SK-N-MC (cell line): ENCODE results near the gene CLRN2.
A peak's percentile ranks its signal among the peaks of the same experiment; 100 is the strongest.

Experiments used
- DNase-seq: peaks from one replicate; pipeline ENCODE4 v3.0.0-alpha.2; 2011; ENCODE audit warnings: low read depth, low spot score
- H3K27ac ChIP-seq: fragments of 200-600 bp; sonication (generic); 2 replicates; pipeline ENCODE4 v1.5.1; 2016; ENCODE audit warnings: mixed run types
- H3K36me3 ChIP-seq: fragments of 200-600 bp; sonication (generic); 2 replicates; pipeline ENCODE4 v1.6.1; 2017; ENCODE audit warnings: antibody characterized with exemption, low read length, mixed read lengths; ENCODE audit not compliant: insufficient read depth
- H3K4me3 ChIP-seq: fragments of 200-600 bp; sonication (generic); 2 replicates; pipeline ENCODE4 v1.5.1; 2016
- H3K9ac ChIP-seq: fragments of 200-600 bp; sonication (generic); 2 replicates; pipeline ENCODE4 v1.8.0; 2017; ENCODE audit warnings: mixed run types, mixed read lengths; ENCODE audit not compliant: insufficient read length
- H3K9me3 ChIP-seq: fragments of 200-600 bp; sonication (generic); 2 replicates; pipeline ENCODE4 v1.6.1; 2017; ENCODE audit warnings: low read depth, mild to moderate bottlenecking, antibody characterized with exemption, low read length, moderate library complexity, mixed read lengths
- EZH2 ChIP-seq: fragments of 200-600 bp; sonication (generic); IDR thresholded peaks from one replicate; pipeline ENCODE4 v1.6.1; 2017; ENCODE audit warnings: antibody characterized with exemption
- FOXP2 ChIP-seq: optimal IDR thresholded peaks from 2 replicates; pipeline ENCODE3; 2011; ENCODE audit warnings: mild to moderate bottlenecking, moderate library complexity; ENCODE audit not compliant: insufficient read depth; ENCODE audit errors: extremely low read length, control extremely low read depth
- POLR2AphosphoS5 ChIP-seq: IDR thresholded peaks from 2 replicates; pipeline ENCODE4 v1.6.1; 2012; ENCODE audit warnings: mild to moderate bottlenecking, low read depth, low read length, borderline replicate concordance

CLRN2 gene

GRCh38 chr4:17494258-17495190 is 20.4 kb upstream of the CLRN2 start:
- peaks cover 25% of the 10 kb centered on the region; the same call in 1 of the 2 replicates for H3K36me3 ChIP-seq
- H3K4me3 ChIP-seq: no peak overlapping the region
- no peak overlapping the region for H3K27ac ChIP-seq
- no peak overlapping the region for H3K9ac ChIP-seq
- DNase-seq: no peak
- no peaks in the 10 kb centered on the region for H3K9me3 ChIP-seq
- TF ChIP-seq FOXP2 (no peak), EZH2 (no peak), POLR2AphosphoS5 (no peak)

GRCh38 chr4:17497890-17498523 is 17.0 kb upstream of the CLRN2 start:
- no peak overlapping the region for H3K9ac ChIP-seq
- H3K9me3 ChIP-seq: no peaks in the 10 kb centered on the region
- no peak for TF ChIP-seq FOXP2
- no peak for TF ChIP-seq POLR2AphosphoS5
- no peak for TF ChIP-seq EZH2
- peaks cover 27% of the 10 kb centered on the region; the same call in 1 of the 2 replicates for H3K36me3 ChIP-seq
- no peak overlapping the region for H3K4me3 ChIP-seq
- H3K27ac ChIP-seq: no peak overlapping the region
- no peak for DNase-seq

GRCh38 chr4:17500574-17500973 is 14.4 kb upstream of the CLRN2 start:
- peaks cover 27% of the 10 kb centered on the region; the same call in 1 of the 2 replicates for H3K36me3 ChIP-seq

GRCh38 chr4:17502756-17503155 is 12.2 kb upstream of the CLRN2 start:
- DNase-seq: no peak
- no peaks in the 10 kb centered on the region for H3K9me3 ChIP-seq
- H3K9ac ChIP-seq: no peak overlapping the region
- TF ChIP-seq POLR2AphosphoS5: no peak
- TF ChIP-seq FOXP2: no peak
- no peak for TF ChIP-seq EZH2
- no peak overlapping the region for H3K27ac ChIP-seq
- no peak overlapping the region for H3K4me3 ChIP-seq
- peaks cover 26% of the 10 kb centered on the region; the same call in 1 of the 2 replicates for H3K36me3 ChIP-seq

More at GRCh38 chr4:17500574-17500973, 14.4 kb upstream of the CLRN2 start:
- Histone ChIP-seq H3K9ac (no peak overlapping the region), H3K4me3 (no peak overlapping the region), H3K9me3 (no peaks in the 10 kb centered on the region), H3K27ac (no peak overlapping the region)
- no peak for DNase-seq
- TF ChIP-seq POLR2AphosphoS5: no peak
- no peak for TF ChIP-seq EZH2
- no peak for TF ChIP-seq FOXP2

- Histone ChIP-seq H3K4me3 (no peak overlapping the region), H3K27ac (no peak overlapping the region), H3K9me3 (no peaks in the 10 kb centered on the region), H3K9ac (no peak overlapping the region), H3K36me3 (peaks cover 16% of the 10 kb centered on the region; the same call in 1 of the 2 replicates)
- DNase-seq: no peak
- TF ChIP-seq FOXP2: no peak
- TF ChIP-seq POLR2AphosphoS5: no peak
- TF ChIP-seq EZH2: no peak
These were observed 10.9 kb upstream of the CLRN2 start for GRCh38 chr4:17504081-17504480.

- no peak for TF ChIP-seq FOXP2
- no peak for TF ChIP-seq POLR2AphosphoS5
- TF ChIP-seq EZH2: no peak
- H3K9me3 ChIP-seq: no peaks in the 10 kb centered on the region
- no peak for DNase-seq
- H3K36me3 ChIP-seq: no peaks in the 10 kb centered on the region
- no peak overlapping the region for H3K4me3 ChIP-seq
- H3K9ac ChIP-seq: no peak overlapping the region
- H3K27ac ChIP-seq: no peak overlapping the region
These were observed 4.4 kb upstream of the CLRN2 start for GRCh38 chr4:17510582-17510981.

GRCh38 chr4:17511051-17511450 is 3.9 kb upstream of the CLRN2 start:
- Histone ChIP-seq H3K9me3 (no peaks in the 10 kb centered on the region), H3K27ac (no peak overlapping the region), H3K9ac (no peak overlapping the region), H3K36me3 (no peaks in the 10 kb centered on the region), H3K4me3 (peak overlapping the region; percentile 80)
- DNase-seq: no peak
- TF ChIP-seq POLR2AphosphoS5 (no peak), FOXP2 (no peak), EZH2 (no peak)

- DNase-seq: no peak
- no peak overlapping the region for H3K27ac ChIP-seq
- no peak for TF ChIP-seq POLR2AphosphoS5
- no peak for TF ChIP-seq EZH2
- no peak for TF ChIP-seq FOXP2
- H3K9me3 ChIP-seq: no peaks in the 10 kb centered on the region
- peak overlapping the region; percentile 80 for H3K4me3 ChIP-seq
- H3K36me3 ChIP-seq: no peaks in the 10 kb centered on the region
- peak overlapping the region; percentile 72 for H3K9ac ChIP-seq
These were observed 3.4 kb upstream of the CLRN2 start for GRCh38 chr4:17511509-17511949.
